Activated naive CD8-positive, alpha-beta T cell treated with anti-CD3 and anti-CD28 coated beads, Interleukin-2, amount 10 ng/mL, durations not matched to agents 7 days and 5 days (primary cell): ENCODE results near the gene CHMP4A. TPM values are rescaled to one million over a fixed set of nuclear protein-coding genes. Genes with fewer than 3 reads are reported as not detected.
"Not testable (repeated sequence)": the region's sequence is repeated elsewhere in the genome, so short reads cannot be mapped to it uniquely, and the experiment has no call there.

ENCODE experiments used
- ATAC-seq: fragments of 150-1000 bp; cut with Tn5 transposase; one replicate; pipeline ENCODE4 v1.10.0; 2021; ENCODE audit warnings: low read depth, moderate library complexity
- POLR2A ChIA-PET: fragments of 350-600 bp; sonication (Branson Sonifier 250); formaldehyde crosslinking; loops from one replicate; lab custom pipeline; 2021; ENCODE audit warnings: antibody characterized with exemption; lab: Charles Lee
- DNase-seq: peaks from one replicate; pipeline ENCODE4 v3.0.0; 2021
- H3K27ac Mint-ChIP-seq: one replicate; pipeline ENCODE4 v1.8.0; 2022; ENCODE audit warnings: mild to moderate bottlenecking, mixed read lengths
- H3K27me3 Mint-ChIP-seq: one replicate; pipeline ENCODE4 v1.8.0; 2022; ENCODE audit warnings: mild to moderate bottlenecking, moderate library complexity, mixed read lengths
- H3K36me3 Mint-ChIP-seq: one replicate; pipeline ENCODE4 v1.8.0; 2021; ENCODE audit warnings: mild to moderate bottlenecking, mixed read lengths
- H3K4me1 Mint-ChIP-seq: one replicate; pipeline ENCODE4 v1.8.0; 2021; ENCODE audit warnings: mixed read lengths
- H3K4me3 Mint-ChIP-seq: one replicate; pipeline ENCODE4 v1.8.0; 2022; ENCODE audit warnings: mild to moderate bottlenecking, moderate library complexity, mixed read lengths
- H3K9me3 Mint-ChIP-seq: one replicate; pipeline ENCODE4 v1.8.0; 2021; ENCODE audit warnings: mixed read lengths
- total RNA-seq, 2 experiments: library from RNA; stranded (reverse); gene quantifications; one replicate each; pipeline ENCODE4 v1.2.3, GENCODE V29; 2021

Gene CHMP4A
- total RNA-seq, 2 experiments from 2014 or later: 93.6 to 97.8 TPM

- Mint-ChIP-seq H3K4me3 (peak overlapping the region; percentile 93), H3K36me3 (peaks cover 19% of the 10 kb centered on the region), H3K27me3 (no peaks in the 10 kb centered on the region), H3K9me3 (no peaks in the 10 kb centered on the region), H3K4me1 (peaks cover 43% of the 10 kb centered on the region), H3K27ac (peak overlapping the region; percentile 92)
- ATAC-seq (peak; percentile 40), DNase-seq (no peak)
- POLR2A ChIA-PET: interaction anchor here (0.6 to 2.1 kb wide), 7 partner anchors 11 to 117 kb away, joined by 4 to 7 read pairs (median 5); partner anchors contain the start of genes CHMP4A, DCAF11, MDP1 and NRL
Measured at GRCh38 chr14:24231263-24232120, 18.2 kb upstream of the CHMP4A start.

- no peaks in the 10 kb centered on the region for H3K9me3 Mint-ChIP-seq
- peaks cover 30% of the 10 kb centered on the region for H3K4me1 Mint-ChIP-seq
- no peak for ATAC-seq
- H3K27ac Mint-ChIP-seq: peak overlapping the region; percentile 12
- no peak overlapping the region for H3K4me3 Mint-ChIP-seq
- POLR2A ChIA-PET: interaction anchor here (0.6 to 1.9 kb wide), 4 partner anchors 15 to 68 kb away, joined by 3 to 7 read pairs (median 3); partner anchors contain the start of genes CHMP4A and IRF9
- no peaks in the 10 kb centered on the region for H3K27me3 Mint-ChIP-seq
- DNase-seq: no peak
- peaks cover 14% of the 10 kb centered on the region for H3K36me3 Mint-ChIP-seq
Measured at GRCh38 chr14:24228902-24229301, 15.6 kb upstream of the CHMP4A start.

DNA sequence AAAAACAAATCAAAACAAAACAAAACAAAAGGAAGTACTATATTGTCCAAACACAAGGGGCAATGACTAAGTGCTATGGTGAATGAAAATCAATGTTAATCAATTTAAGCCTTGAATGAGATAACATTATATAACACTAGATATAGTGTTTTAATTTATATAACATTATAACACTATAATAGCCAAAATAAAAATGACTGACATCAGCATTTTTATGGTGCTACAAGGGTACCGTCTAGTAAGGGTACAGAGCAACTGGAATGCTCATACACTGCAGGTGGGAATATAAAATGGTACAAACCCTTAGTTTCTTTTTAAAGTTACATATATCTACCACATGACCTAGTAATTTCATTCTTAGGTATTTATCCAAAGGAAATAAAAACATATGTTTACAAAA lies 13.2 kb upstream of the CHMP4A start:
- DNase-seq (no peak), ATAC-seq (no peak)
- Mint-ChIP-seq H3K36me3 (peaks cover 12% of the 10 kb centered on the region), H3K27ac (no peak overlapping the region), H3K4me3 (no peak overlapping the region), H3K27me3 (no peaks in the 10 kb centered on the region), H3K4me1 (peaks cover 24% of the 10 kb centered on the region), H3K9me3 (no peaks in the 10 kb centered on the region)
- POLR2A ChIA-PET: interaction anchor here (0.7 kb wide), 1 partner anchor 153 kb away, joined by 3 read pairs; no protein-coding TSS in a partner anchor

GRCh38 chr14:24224618-24225071 lies 11.4 kb upstream of the CHMP4A start:
- Mint-ChIP-seq H3K27ac (no peak overlapping the region), H3K36me3 (peaks cover 12% of the 10 kb centered on the region), H3K27me3 (no peaks in the 10 kb centered on the region), H3K4me1 (peaks cover 19% of the 10 kb centered on the region), H3K4me3 (no peak overlapping the region), H3K9me3 (no peaks in the 10 kb centered on the region)
- no peak for DNase-seq
- no peak for ATAC-seq
- POLR2A ChIA-PET: interaction anchor here (1.3 kb wide), 1 partner anchor 11 kb away, joined by 5 read pairs; the partner anchor contains the start of gene CHMP4A

- not testable (repeated sequence) for H3K9me3 Mint-ChIP-seq, DNase-seq
Measured at GRCh38 chr14:24222987-24223386, 9.7 kb upstream of the CHMP4A start.

GRCh38 chr14:24219521-24219920 lies 6.2 kb upstream of the CHMP4A start:
- Mint-ChIP-seq H3K27ac (peak overlapping the region; percentile 65), H3K4me3 (no peak overlapping the region), H3K9me3 (no peaks in the 10 kb centered on the region), H3K27me3 (no peaks in the 10 kb centered on the region), H3K4me1 (peaks cover 18% of the 10 kb centered on the region), H3K36me3 (peaks cover 4% of the 10 kb centered on the region)
- DNase-seq: no peak
- no peak for ATAC-seq
- POLR2A ChIA-PET: interaction anchor here (1.3 kb wide), 1 partner anchor 58 kb away, joined by 6 read pairs; the partner anchor contains the start of gene IRF9

More at GRCh38 chr14:24222987-24223386, 9.7 kb upstream of the CHMP4A start:
- H3K27me3 Mint-ChIP-seq, POLR2A ChIA-PET, H3K4me3 Mint-ChIP-seq, ATAC-seq, H3K27ac Mint-ChIP-seq: not testable (repeated sequence)
- peaks cover 10% of the 10 kb centered on the region for H3K36me3 Mint-ChIP-seq
- H3K4me1 Mint-ChIP-seq: peaks cover 17% of the 10 kb centered on the region

GRCh38 chr14:24219080-24219479 lies 5.8 kb upstream of the CHMP4A start:
- Mint-ChIP-seq H3K27ac (no peak overlapping the region), H3K4me3 (no peak overlapping the region), H3K27me3 (no peaks in the 10 kb centered on the region), H3K9me3 (no peaks in the 10 kb centered on the region), H3K36me3 (peaks cover 6% of the 10 kb centered on the region), H3K4me1 (peaks cover 21% of the 10 kb centered on the region)
- DNase-seq (no peak), ATAC-seq (no peak)
- POLR2A ChIA-PET: no interaction called here

DNA sequence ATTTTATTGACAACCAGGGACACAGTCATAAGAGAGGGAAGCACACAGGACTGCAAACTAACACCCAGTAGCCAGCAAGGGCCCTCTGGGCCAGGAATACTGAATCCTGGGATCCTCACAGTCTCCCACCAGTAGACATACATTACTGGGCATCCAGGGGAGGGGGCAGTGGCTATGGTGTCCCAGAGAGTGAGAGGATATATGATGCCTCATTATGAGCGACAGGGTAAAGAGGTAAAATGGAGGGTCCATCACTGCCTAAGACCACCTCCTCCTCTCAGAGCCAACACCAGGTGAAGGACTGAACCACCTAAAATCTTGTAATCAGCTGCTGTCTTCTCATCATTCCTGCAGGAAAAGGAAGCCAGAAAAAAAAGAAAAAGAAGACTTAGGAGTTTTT lies 3.6 kb upstream of the CHMP4A start:
- peak overlapping the region; percentile 98 for H3K27ac Mint-ChIP-seq
- ATAC-seq, H3K27me3 Mint-ChIP-seq, H3K4me3 Mint-ChIP-seq, DNase-seq, H3K9me3 Mint-ChIP-seq: not testable (repeated sequence)
- H3K36me3 Mint-ChIP-seq: peaks cover 10% of the 10 kb centered on the region
- peaks cover 33% of the 10 kb centered on the region for H3K4me1 Mint-ChIP-seq
- POLR2A ChIA-PET: interaction anchor here (1.8 kb wide), 1 partner anchor 80 kb away, joined by 8 read pairs; no protein-coding TSS in a partner anchor

GRCh38 chr14:24216345-24216699 lies 3.0 kb upstream of the CHMP4A start:
- H3K4me3 Mint-ChIP-seq: peak overlapping the region; percentile 93
- POLR2A ChIA-PET: interaction anchor here (0.6 to 2.1 kb wide), 19 partner anchors 15 to 214 kb away, joined by 3 to 21 read pairs (median 6); partner anchors contain the start of genes CBLN3, CIDEB, DCAF11 and DHRS1
- DNase-seq (no peak), ATAC-seq (no peak)
- peak overlapping the region; percentile 98 for H3K27ac Mint-ChIP-seq
- H3K4me1 Mint-ChIP-seq: peaks cover 38% of the 10 kb centered on the region
- peaks cover 14% of the 10 kb centered on the region for H3K36me3 Mint-ChIP-seq
- H3K9me3 Mint-ChIP-seq: no peaks in the 10 kb centered on the region
- H3K27me3 Mint-ChIP-seq: no peaks in the 10 kb centered on the region

GRCh38 chr14:24215495-24216344 lies 2.4 kb upstream of the CHMP4A start, which contains the start of gene MDP1:
TSS of gene MDP1 (minus strand) at chr14:24216066. CDS start at chr14:24215955, 111 bp downstream.
- DNase-seq (peak; percentile 85), ATAC-seq (peak; percentile 73)
- Mint-ChIP-seq H3K27ac (peak within 1 kb of the TSS; percentile 98), H3K4me1 (peaks cover 38% of the 10 kb centered on the region), H3K4me3 (peak within 1 kb of the TSS; percentile 93), H3K27me3 (no peaks in the 10 kb centered on the region), H3K36me3 (peaks cover 15% of the 10 kb centered on the region), H3K9me3 (no peaks in the 10 kb centered on the region)
- POLR2A ChIA-PET: interaction anchor here (0.6 to 2.1 kb wide), 21 partner anchors 12 to 215 kb away, joined by 3 to 21 read pairs (median 6); partner anchors contain the start of genes CBLN3, CIDEB, DCAF11 and DHRS1

GRCh38 chr14:24213866-24214662 lies 776 bp upstream of the CHMP4A start:
- POLR2A ChIA-PET: interaction anchor here (0.6 to 4.4 kb wide), 29 partner anchors 11 to 228 kb away, joined by 3 to 57 read pairs (median 6); partner anchors contain the start of genes CBLN3, DCAF11, DHRS1 and EMC9
- Mint-ChIP-seq H3K27me3 (no peaks in the 10 kb centered on the region), H3K9me3 (no peaks in the 10 kb centered on the region), H3K36me3 (peaks cover 27% of the 10 kb centered on the region), H3K4me3 (peak overlapping the region; percentile 93), H3K4me1 (peaks cover 45% of the 10 kb centered on the region), H3K27ac (peak overlapping the region; percentile 98)
- DNase-seq (no peak), ATAC-seq (no peak)

DNA sequence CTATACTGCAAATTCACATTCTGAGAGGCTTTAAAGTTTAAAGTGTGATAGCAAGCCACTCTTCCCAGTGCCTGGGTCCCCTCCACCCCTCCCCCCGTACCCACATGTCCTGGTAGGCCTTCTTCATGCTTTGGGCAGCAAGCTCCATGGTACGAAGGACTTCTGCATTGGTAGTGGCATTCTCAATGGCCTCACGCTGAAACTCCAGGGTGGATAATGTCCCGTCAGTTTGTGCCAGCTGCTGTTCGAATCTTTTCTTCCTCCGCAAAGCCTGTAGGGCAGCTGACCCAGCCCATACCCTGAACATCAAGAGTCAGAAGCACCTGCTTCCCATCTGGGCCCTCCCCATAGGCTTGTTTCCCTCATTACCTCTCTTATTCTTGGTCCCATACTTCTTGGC lies 2.0 kb downstream of the CHMP4A start:
- Mint-ChIP-seq H3K4me3 (no peak overlapping the region), H3K4me1 (peaks cover 48% of the 10 kb centered on the region), H3K36me3 (peaks cover 45% of the 10 kb centered on the region), H3K27ac (peak overlapping the region; percentile 50), H3K27me3 (no peaks in the 10 kb centered on the region), H3K9me3 (no peaks in the 10 kb centered on the region)
- ATAC-seq: no peak
- no peak for DNase-seq
- POLR2A ChIA-PET: interaction anchor here (1.2 to 4.4 kb wide), 4 partner anchors 16 to 116 kb away, joined by 4 to 57 read pairs (median 42); partner anchors contain the start of genes IRF9, TINF2 and TM9SF1
